Naive B cell (primary cell): ENCODE results near the gene WDR54. TPM values are rescaled to one million over a fixed set of nuclear protein-coding genes. Genes with fewer than 3 reads are reported as not detected.

Experiments
- ATAC-seq, 2 donors: fragments of 150-1000 bp; cut with Tn5 transposase; 2 replicates each; pipeline ENCODE4 v1.10.0; 2021; ENCODE audit warnings: low read depth in 2 of 2, mild to moderate bottlenecking in 2 of 2, moderate library complexity in 2 of 2
- DNase-seq: peaks from one replicate; pipeline ENCODE4 v3.0.0; 2022
- H3K27ac Mint-ChIP-seq, 6 donors: one replicate each; pipeline ENCODE4 v1.8.0; 2020 to 2022; ENCODE audit warnings: mild to moderate bottlenecking in 6 of 6, mixed read lengths in 6 of 6, moderate library complexity in 5 of 6, inconsistent platforms in 2 of 6
- H3K27me3 Mint-ChIP-seq, 3 donors: one replicate each; pipeline ENCODE4 v1.8.0; 2021 to 2022; ENCODE audit warnings: mixed read lengths in 3 of 3, mild to moderate bottlenecking in 1 of 3
- H3K36me3 Mint-ChIP-seq, 2 donors: one replicate each; pipeline ENCODE4 v1.8.0; 2020 to 2022; ENCODE audit warnings: mixed read lengths in 2 of 2, inconsistent platforms in 1 of 2, mild to moderate bottlenecking in 1 of 2
- H3K4me1 Mint-ChIP-seq, 3 donors: one replicate each; pipeline ENCODE4 v1.8.0; 2020 to 2022; ENCODE audit warnings: mixed read lengths in 3 of 3, inconsistent platforms in 1 of 3, mild to moderate bottlenecking in 1 of 3, moderate library complexity in 1 of 3
- H3K4me3 Mint-ChIP-seq, 8 donors: one replicate each; pipeline ENCODE4 v1.8.0; 2020 to 2022; ENCODE audit warnings: mild to moderate bottlenecking in 8 of 8, mixed read lengths in 8 of 8, moderate library complexity in 8 of 8, inconsistent platforms in 2 of 8
- H3K9me3 Mint-ChIP-seq, 7 donors: one replicate each; pipeline ENCODE4 v1.8.0; 2020 to 2022; ENCODE audit warnings: mixed read lengths in 7 of 7, mild to moderate bottlenecking in 5 of 7, inconsistent platforms in 2 of 7, moderate library complexity in 1 of 7
- polyA plus RNA-seq, 6 donors: library from polyadenylated mRNA; unstranded; fragments of 300-500 nt; fragmentation: Illumina TruSeq; gene quantifications; one replicate each; pipeline ENCODE4 v1.2.3, GENCODE V29; 2021; ENCODE audit warnings: low read depth in 6 of 6

The WDR54 gene
- polyA plus RNA-seq, 6 donors from 2014 or later, result 40.8 to 79.4 (median 47.8) TPM

DNA sequence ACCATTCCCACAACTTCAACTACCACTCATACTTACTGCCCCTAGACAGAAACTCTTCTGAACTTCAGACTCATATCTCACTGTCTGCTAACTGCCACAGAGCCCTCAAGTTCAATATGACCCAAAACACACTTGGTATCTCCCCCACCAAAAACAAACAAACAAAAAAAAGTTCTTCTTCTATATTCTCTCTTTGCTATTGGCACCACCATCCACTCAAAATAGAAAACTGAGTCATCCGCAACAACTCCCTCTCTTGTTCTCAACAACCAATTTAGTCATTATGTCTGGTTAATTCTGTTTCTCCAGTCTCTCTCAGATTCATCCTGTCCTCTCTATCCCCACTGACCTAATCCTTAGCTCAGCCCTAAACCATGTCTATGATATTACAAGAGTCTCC is 34.2 kb upstream of the WDR54 start:
- H3K9me3 Mint-ChIP-seq, result no peaks in the 10 kb centered on the region
- H3K36me3 Mint-ChIP-seq, result no peaks in the 10 kb centered on the region
- ATAC-seq, result no peak
- DNase-seq, result no peak
- H3K4me1 Mint-ChIP-seq, result peaks cover 5 to 8% (median 7%) of the 10 kb centered on the region in 3 donors
- no peak overlapping the region for H3K4me3 Mint-ChIP-seq
- no peak overlapping the region for H3K27ac Mint-ChIP-seq
- no peaks in the 10 kb centered on the region for H3K27me3 Mint-ChIP-seq

DNA sequence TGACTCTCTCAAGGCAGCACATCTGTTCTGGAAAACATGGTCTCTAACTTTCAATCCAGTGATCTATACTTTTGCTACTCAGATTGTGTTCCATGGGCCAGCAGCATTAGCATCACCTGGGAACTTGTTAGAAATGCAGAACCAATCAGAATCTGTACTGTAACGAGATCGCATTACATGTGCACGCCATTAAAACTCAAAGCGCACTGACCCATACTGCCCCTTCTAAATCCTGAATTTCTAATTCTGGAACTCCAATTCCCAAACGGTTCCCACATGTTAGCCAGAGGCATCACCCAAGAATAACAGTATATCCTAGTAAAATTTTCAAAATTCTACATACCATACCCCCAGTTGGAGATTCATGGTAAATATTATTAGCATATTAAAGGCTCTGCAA is 30.9 kb upstream of the WDR54 start:
- peaks cover 5 to 8% (median 8%) of the 10 kb centered on the region in 3 donors for H3K4me1 Mint-ChIP-seq
- H3K27me3 Mint-ChIP-seq, result peaks cover 0 to 4% (median 0%) of the 10 kb centered on the region in 3 donors
- H3K9me3 Mint-ChIP-seq, result no peaks in the 10 kb centered on the region
- no peaks in the 10 kb centered on the region for H3K36me3 Mint-ChIP-seq
- peak overlapping the region in 4 of 8 donors; percentile 20 to 98 (median 88) for H3K4me3 Mint-ChIP-seq
- ATAC-seq (no peak), DNase-seq (no peak)
- peak overlapping the region in 3 of 6 donors; percentile 9 to 99 (median 98) for H3K27ac Mint-ChIP-seq

DNA sequence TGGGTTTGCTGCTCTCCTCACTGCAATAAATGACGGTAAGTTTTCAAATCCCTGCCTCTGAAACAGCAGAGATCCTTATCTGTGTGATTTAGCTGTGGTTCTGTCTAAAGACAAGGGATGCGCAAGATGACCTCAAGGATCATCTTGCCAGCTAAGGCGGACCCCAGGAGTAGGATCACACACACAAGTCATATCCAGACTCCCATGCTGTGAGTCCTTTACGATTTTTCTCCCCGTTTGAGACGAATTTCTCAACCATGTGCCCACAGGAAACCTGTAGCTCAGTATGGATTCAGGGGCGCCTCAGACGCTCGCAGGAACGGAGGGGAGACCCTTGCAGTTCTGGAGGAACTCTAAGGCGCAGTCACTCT is 30.3 kb upstream of the WDR54 start:
- no peaks in the 10 kb centered on the region for H3K36me3 Mint-ChIP-seq
- ATAC-seq, result no peak
- H3K4me3 Mint-ChIP-seq, result peak overlapping the region in 5 of 8 donors; percentile 91 to 100 (median 99)
- H3K4me1 Mint-ChIP-seq, result peaks cover 5 to 8% (median 8%) of the 10 kb centered on the region in 3 donors
- H3K27ac Mint-ChIP-seq, result peak overlapping the region; percentile 57 to 100 (median 98)
- no peaks in the 10 kb centered on the region for H3K9me3 Mint-ChIP-seq
- DNase-seq, result no peak
- H3K27me3 Mint-ChIP-seq, result peaks cover 0 to 4% (median 0%) of the 10 kb centered on the region in 3 donors

DNA sequence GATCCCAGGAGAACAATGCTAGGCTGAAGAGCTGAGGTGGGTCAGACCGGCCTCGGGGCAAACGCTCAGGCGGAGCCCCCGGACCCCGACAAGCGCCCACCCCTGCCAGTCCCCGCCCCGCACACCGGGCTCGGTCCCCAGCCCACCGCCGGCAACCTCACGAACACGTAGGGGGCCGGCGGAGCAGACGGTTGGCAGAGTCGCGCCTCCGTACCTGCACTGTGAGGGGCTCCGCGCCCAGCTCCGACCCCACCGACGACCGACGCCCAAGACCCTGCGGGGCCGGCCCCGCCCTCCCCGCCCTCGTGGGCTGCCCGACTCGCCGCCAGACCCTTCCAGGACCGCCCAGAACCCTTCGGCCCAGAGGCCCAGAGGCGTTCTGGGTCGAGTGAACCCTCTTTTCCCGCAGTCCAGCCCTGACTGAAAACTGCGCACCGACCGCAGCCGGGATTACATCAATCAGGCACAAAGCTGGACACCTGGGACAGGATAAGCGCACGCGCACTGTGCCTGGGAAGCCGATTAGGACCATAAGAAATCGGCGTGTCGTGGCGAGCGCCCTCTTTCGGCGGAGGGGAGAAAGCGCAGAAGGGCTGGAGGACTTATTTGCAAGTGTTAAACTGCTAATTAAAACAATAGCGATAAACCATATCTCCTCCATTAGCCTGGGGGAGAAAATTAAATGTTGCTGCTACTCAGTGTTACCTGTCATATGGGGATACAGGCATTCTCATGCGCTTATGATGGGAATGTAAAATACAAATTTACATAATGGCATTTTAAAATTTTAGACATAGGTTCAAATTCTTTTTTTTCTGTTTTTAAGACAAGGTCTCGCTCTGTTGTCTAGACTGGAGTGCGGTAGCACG is 29.7 kb upstream of the WDR54 start:
- peak overlapping the region in 5 of 8 donors; percentile 91 to 100 (median 99) for H3K4me3 Mint-ChIP-seq
- H3K9me3 Mint-ChIP-seq, result no peaks in the 10 kb centered on the region
- H3K27ac Mint-ChIP-seq, result peak overlapping the region; percentile 98 to 100 (median 100)
- peaks cover 5 to 8% (median 8%) of the 10 kb centered on the region in 3 donors for H3K4me1 Mint-ChIP-seq
- ATAC-seq, result peak; percentile 86 to 87
- peaks cover 0 to 4% (median 0%) of the 10 kb centered on the region in 3 donors for H3K27me3 Mint-ChIP-seq
- no peaks in the 10 kb centered on the region for H3K36me3 Mint-ChIP-seq
- DNase-seq, result peak; percentile 94

DNA sequence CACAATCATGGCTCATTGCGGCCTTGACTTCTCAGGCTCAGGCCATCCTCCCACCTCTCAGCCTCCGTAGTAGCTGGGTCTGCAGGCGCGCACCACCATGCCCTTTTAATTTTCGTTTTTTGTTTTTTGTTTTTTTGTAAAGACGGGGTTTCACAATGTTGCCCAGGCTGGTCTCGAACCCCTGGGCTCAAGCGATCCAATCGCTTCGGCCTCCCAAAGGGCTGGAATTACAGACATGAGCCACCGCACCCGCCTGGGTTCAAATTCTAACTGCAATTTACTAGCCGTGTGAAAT is 29.1 kb upstream of the WDR54 start:
- H3K4me1 Mint-ChIP-seq, result peaks cover 5 to 8% (median 8%) of the 10 kb centered on the region in 3 donors
- H3K27ac Mint-ChIP-seq, result peak overlapping the region in 3 of 6 donors; percentile 9 to 100 (median 98)
- no peak for DNase-seq
- H3K9me3 Mint-ChIP-seq, result no peaks in the 10 kb centered on the region
- peaks cover 0 to 4% (median 0%) of the 10 kb centered on the region in 3 donors for H3K27me3 Mint-ChIP-seq
- no peak for ATAC-seq
- peak overlapping the region in 3 of 8 donors; percentile 6 to 98 (median 91) for H3K4me3 Mint-ChIP-seq
- no peaks in the 10 kb centered on the region for H3K36me3 Mint-ChIP-seq

DNA sequence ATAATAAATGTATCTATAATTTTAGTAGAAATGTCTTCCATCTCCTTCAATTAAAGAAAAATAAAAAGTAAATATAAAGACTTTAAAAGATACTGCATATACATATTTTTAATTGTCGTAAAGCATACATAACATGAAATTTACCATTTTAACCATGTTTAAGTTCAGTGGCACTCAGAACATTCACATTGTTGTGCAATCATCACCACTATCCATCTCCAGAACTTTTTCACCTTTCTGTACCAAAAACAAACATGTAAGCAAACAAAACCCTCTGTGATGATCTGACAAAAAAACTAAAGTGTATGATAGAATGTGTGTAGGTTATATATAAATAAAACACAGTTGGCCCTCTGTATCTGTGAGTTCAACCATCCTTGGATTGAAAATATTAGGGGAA is 28.0 kb upstream of the WDR54 start:
- DNase-seq, result no peak
- Mint-ChIP-seq H3K27me3 (peaks cover 0 to 4% (median 0%) of the 10 kb centered on the region in 3 donors), H3K36me3 (no peaks in the 10 kb centered on the region), H3K27ac (no peak overlapping the region), H3K4me3 (no peak overlapping the region), H3K4me1 (peaks cover 5 to 8% (median 8%) of the 10 kb centered on the region in 3 donors), H3K9me3 (no peaks in the 10 kb centered on the region)
- ATAC-seq, result no peak

DNA sequence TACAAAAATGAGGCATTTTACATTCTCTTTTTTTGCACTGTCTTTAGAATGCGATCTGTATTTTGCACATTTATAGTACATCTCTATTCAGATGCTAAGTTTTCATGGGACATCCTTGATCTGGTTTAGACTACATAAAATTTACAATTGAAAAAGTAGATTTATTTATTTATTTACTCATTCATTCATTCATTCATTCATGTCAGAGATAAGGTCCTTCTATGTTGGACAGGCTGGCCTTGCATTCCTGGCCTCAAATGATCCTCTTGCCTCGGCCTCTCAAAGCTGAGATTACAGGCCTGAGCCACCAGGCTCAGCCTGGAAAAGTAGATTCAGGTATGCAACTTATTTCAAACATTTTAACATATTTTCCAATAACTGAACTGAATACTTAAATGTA is 25.4 kb upstream of the WDR54 start:
- H3K27ac Mint-ChIP-seq, result no peak overlapping the region
- ATAC-seq, result no peak
- no peak for DNase-seq
- H3K4me1 Mint-ChIP-seq, result peaks cover 9 to 13% (median 11%) of the 10 kb centered on the region in 3 donors
- H3K4me3 Mint-ChIP-seq, result no peak overlapping the region
- H3K27me3 Mint-ChIP-seq, result peaks cover 0 to 4% (median 0%) of the 10 kb centered on the region in 3 donors
- no peaks in the 10 kb centered on the region for H3K9me3 Mint-ChIP-seq
- no peaks in the 10 kb centered on the region for H3K36me3 Mint-ChIP-seq

DNA sequence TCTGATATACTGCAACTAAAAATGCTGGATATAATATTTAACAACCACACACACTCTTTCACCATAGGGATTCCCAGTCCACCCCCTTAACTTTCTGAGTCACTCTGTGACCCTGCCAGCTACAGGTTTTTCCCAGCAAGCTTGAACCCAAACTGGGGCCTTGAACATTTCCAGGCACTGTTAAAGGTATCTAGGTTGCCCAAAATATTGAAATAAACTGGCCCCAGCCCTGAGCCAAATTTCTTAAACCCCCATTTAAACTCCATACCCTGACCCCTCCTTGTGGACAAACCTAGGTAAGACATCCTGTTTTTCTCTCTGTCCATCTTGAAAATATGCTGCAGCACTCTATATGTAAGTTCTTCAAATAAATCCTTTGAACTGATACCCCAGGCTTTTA is 21.7 kb upstream of the WDR54 start:
- Mint-ChIP-seq H3K4me1 (peaks cover 4 to 6% (median 5%) of the 10 kb centered on the region in 3 donors), H3K27me3 (peaks cover 0 to 4% (median 4%) of the 10 kb centered on the region in 3 donors), H3K27ac (no peak overlapping the region), H3K4me3 (no peak overlapping the region), H3K9me3 (no peaks in the 10 kb centered on the region), H3K36me3 (no peaks in the 10 kb centered on the region)
- peak; percentile 46 to 70 for ATAC-seq
- no peak for DNase-seq

DNA sequence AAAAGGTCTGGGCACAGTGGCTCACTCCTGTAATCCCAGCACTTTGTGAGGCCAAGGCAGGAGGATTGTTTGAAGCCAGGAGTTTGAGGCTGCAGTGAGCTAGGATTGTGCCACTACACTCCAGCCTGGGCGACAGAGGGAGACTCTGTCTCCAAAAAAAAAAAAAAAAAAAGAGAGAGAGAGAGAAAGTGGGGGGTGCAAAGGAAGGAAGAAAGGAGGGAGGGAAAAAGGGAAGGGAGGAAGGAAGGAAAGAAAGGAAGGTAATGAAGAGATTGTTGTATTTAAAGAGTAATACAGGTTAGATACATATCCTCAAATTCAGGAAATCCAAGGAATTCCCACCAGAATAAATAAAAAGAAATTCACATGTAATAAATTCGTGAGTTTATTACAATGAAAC is 19.6 kb upstream of the WDR54 start:
- Mint-ChIP-seq H3K4me3 (peak overlapping the region in 1 of 8 donors; percentile 52), H3K27me3 (peaks cover 0 to 4% (median 0%) of the 10 kb centered on the region in 3 donors), H3K4me1 (peaks cover 11 to 13% (median 11%) of the 10 kb centered on the region in 3 donors), H3K36me3 (no peaks in the 10 kb centered on the region), H3K27ac (no peak overlapping the region), H3K9me3 (no peaks in the 10 kb centered on the region)
- DNase-seq, result no peak
- no peak for ATAC-seq

DNA sequence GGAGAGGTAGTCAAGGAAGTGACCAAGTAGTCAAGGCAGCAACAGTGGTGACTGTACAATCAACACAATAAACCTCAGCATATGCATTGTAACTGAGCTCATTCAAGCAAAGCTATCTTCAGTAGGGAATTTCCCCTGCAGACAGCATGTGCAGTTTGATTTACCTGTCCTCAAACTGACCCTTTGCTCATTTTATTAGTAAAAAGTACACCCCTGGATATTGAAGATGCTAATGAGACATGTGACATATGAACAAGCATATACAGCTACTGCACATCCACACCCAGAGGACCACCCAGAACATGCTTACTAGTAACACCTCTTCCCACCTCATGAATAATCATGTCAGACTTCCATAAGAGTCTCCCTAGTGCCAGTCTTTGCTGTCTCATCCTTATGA is 15.5 kb upstream of the WDR54 start:
- Mint-ChIP-seq H3K4me3 (no peak overlapping the region), H3K9me3 (no peaks in the 10 kb centered on the region), H3K27me3 (peaks cover 0 to 10% (median 8%) of the 10 kb centered on the region in 3 donors), H3K4me1 (peaks cover 6 to 7% (median 7%) of the 10 kb centered on the region in 3 donors), H3K27ac (peak overlapping the region in 2 of 6 donors; percentile 3 to 52), H3K36me3 (no peaks in the 10 kb centered on the region)
- ATAC-seq, result peak; percentile 90 to 93
- no peak for DNase-seq

DNA sequence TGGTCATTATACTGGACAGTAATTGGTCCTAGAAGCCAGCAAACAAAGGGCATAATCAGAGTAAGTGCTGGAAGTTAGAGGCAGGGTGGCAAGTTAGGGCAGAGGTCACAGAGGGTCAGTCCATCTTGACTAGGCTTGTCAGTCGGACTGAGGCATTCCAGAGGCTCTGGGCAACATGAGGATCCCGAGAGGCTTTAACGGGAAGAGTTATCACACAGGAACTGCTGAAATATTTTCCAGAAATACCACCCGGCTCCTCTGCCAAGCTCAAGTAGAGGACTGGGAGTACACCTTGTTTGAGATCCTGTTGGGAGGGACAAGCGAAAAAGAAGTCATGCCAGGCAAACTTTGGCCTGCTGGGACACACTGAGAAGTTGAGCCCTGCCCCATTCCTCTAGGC is 13.8 kb upstream of the WDR54 start:
- no peaks in the 10 kb centered on the region for H3K36me3 Mint-ChIP-seq
- peak overlapping the region in 1 of 8 donors; percentile 52 for H3K4me3 Mint-ChIP-seq
- DNase-seq (no peak), ATAC-seq (no peak)
- H3K27me3 Mint-ChIP-seq, result peaks cover 0 to 8% (median 6%) of the 10 kb centered on the region in 3 donors
- peaks cover 6 to 10% (median 7%) of the 10 kb centered on the region in 3 donors for H3K4me1 Mint-ChIP-seq
- peak overlapping the region in 1 of 6 donors; percentile 44 for H3K27ac Mint-ChIP-seq
- no peaks in the 10 kb centered on the region for H3K9me3 Mint-ChIP-seq

DNA sequence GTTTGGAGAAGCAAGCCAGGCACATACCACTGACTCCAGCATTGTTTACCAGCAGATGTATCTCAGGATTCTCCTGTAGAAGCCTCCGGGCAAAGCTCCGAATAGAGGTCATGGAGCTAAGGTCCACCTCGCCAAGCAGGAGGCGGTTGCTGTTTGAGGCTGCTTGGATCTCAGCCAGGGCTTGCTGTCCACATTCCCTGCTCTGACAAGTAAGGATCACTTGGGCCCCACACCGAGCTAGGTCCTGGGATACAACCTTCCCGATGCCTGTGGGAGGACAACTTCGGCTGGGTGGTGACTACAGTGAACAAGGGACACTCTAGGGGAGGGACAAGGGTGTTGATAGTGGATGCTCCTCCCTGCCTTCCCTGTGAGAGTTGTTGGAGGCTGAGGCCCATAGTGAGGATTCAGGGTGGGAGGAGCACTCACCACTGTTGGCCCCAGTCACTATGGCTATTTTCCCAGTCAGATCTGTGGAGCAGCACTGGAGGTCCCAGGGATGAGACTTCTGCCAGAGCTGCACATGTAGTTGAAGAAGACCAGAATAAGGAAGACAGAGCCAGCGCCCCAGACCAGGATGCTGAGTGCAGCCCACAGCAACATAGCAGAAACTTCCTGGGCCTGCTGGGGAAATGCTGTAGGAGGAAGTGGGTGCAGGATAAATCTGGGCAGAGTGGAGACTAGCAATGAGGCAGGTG is 8.4 kb upstream of the WDR54 start:
- Mint-ChIP-seq H3K4me1 (peaks cover 32 to 44% (median 43%) of the 10 kb centered on the region in 3 donors), H3K9me3 (no peaks in the 10 kb centered on the region), H3K27ac (peak overlapping the region in 5 of 6 donors; percentile 21 to 88 (median 81)), H3K36me3 (no peaks in the 10 kb centered on the region), H3K27me3 (peaks cover 0 to 5% (median 4%) of the 10 kb centered on the region in 3 donors), H3K4me3 (peak overlapping the region in 7 of 8 donors; percentile 7 to 90 (median 78))
- ATAC-seq (no peak), DNase-seq (no peak)

DNA sequence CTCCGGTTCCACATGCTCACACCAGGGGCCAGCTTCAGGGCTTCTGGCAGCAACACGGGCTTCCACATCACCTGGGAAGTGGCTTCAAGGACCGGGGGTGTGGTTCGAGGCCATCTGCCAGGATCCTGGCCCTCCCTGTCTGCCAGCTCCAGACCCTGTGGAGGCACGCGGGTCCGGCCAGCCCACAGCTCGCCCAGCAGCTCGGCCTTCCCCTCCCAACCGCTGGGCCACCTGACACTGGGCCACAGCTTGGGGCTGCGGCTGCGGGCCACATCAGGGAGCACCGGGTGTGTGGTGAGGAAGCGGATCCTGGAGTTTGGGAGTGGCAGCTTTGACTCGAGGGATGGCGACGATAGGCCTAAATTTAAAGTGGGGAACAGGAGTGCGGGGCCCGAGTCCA is 7.1 kb upstream of the WDR54 start:
- Mint-ChIP-seq H3K27me3 (no peaks in the 10 kb centered on the region), H3K4me3 (peak overlapping the region; percentile 78 to 90 (median 82)), H3K9me3 (no peaks in the 10 kb centered on the region), H3K27ac (peak overlapping the region in 5 of 6 donors; percentile 69 to 92 (median 84)), H3K4me1 (peaks cover 36 to 56% (median 43%) of the 10 kb centered on the region in 3 donors), H3K36me3 (no peaks in the 10 kb centered on the region)
- ATAC-seq (no peak), DNase-seq (no peak)
